Left lung (tissue), 10 donors: Measurements from ENCODE around the gene ZNF276. TPM values are rescaled to one million over a fixed set of nuclear protein-coding genes. Genes with fewer than 3 reads are reported as not detected.
A peak's percentile ranks its signal among the peaks of the same experiment; 100 is the strongest.

Source experiments
- ATAC-seq: fragments of 200-7000 bp; cut with Tn5 transposase; one replicate; pipeline ENCODE4 v1.9.1; 2020; ENCODE audit warnings: moderate library complexity
- DNase-seq, 4 donors: peaks; one replicate each; pipeline ENCODE4 v3.0.0-alpha.2; 2013 to 2020
- H3K27ac ChIP-seq, 2 donors: fragments of 200-600 bp; sonication (generic) in 1 of 2; one replicate each; pipeline versions ENCODE4 v1.5.0 to v1.8.0; 2020 to 2021
- H3K27me3 ChIP-seq, 2 donors: fragments of 200-600 bp; sonication (generic) in 1 of 2; one replicate each; pipeline versions ENCODE4 v1.5.0 to v1.8.0; 2020 to 2021
- H3K36me3 ChIP-seq, 2 donors: fragments of 200-600 bp; sonication (generic) in 1 of 2; one replicate each; pipeline versions ENCODE4 v1.5.0 to v1.8.0; 2020 to 2021
- H3K4me1 ChIP-seq, 2 donors: fragments of 200-600 bp; one replicate each; pipeline ENCODE4 v1.8.0; 2021
- H3K4me3 ChIP-seq, 2 donors: fragments of 200-600 bp; sonication (generic) in 1 of 2; one replicate each; pipeline versions ENCODE4 v1.5.0 to v1.8.0; 2020 to 2021; ENCODE audit warnings: mild to moderate bottlenecking in 1 of 2
- H3K9me3 ChIP-seq, 2 donors: fragments of 200-600 bp; sonication (generic) in 1 of 2; one replicate each; pipeline versions ENCODE4 v1.5.0 to v1.8.0; 2020 to 2021
- intact Hi-C, 2 donors: fragments of 100-400 bp; cut with DNase I; formaldehyde crosslinking; loops; one replicate each; pipeline versions ENCODE4 v1.11.2 to v1.14.2; 2022
- polyA plus RNA-seq, 6 donors: library from polyadenylated mRNA; unstranded; fragments of 120-200 nt; gene quantifications; one replicate each; pipeline ENCODE4 v1.2.1, GENCODE V29; 2013; ENCODE audit not compliant: insufficient read length in 6 of 6
- total RNA-seq, 2 donors: library from RNA; stranded (reverse); fragmentation: NEBNext Ultra II Directional; extraction: Animal tissue kit (Norgen Biotek cat#: 25700); gene quantifications; one replicate each; pipeline ENCODE4 v1.2.1, GENCODE V29; 2021
- TF ChIP-seq, protein P1 (sequence below), 2 donors: fragments of 200-600 bp; sonication (generic) in 1 of 2; IDR thresholded peaks; one replicate each; pipeline versions ENCODE4 v1.5.0 to v1.8.0; 2021; ENCODE audit warnings: antibody characterized with exemption in 2 of 2
- donor health status: DM: no; HTN: yes; CAD: no.
- donor health status: DM: no; HTN: no; CAD: no.

The ZNF276 gene
- total and polyA plus RNA-seq, 8 donors, result 22.1 to 45.2 (median 32.7) TPM

DNA sequence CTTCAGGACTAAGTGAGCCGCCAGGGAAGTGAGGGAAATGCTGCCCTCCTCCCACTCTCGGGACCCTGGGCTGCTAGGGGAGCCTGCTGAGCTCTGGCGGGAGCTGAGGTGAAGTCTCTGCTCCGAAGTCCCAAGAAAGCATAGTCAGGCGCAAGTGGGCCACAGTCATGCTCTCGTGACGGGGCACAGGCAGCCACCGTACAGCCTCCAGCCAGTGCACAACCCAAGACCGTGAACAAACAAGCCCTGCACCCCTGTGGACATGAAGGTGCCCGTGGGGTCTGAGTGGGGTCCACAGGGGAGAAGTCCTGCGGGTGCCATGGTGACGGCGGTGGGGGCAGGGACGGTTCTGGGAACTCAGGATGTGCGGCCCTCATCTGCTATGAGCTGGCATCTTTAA, 24.7 kb downstream of the ZNF276 start:
- intact Hi-C loops, result loop anchor here in 1 of 2 donors (10.0 kb wide), 1 partner anchor 61 kb away; the partner anchor contains the start of gene CDK10
- peaks cover 0 to 73% of the 10 kb centered on the region in 2 donors for H3K36me3 ChIP-seq
- ATAC-seq, result no peak

GRCh38 chr16:89748076-89748475, 26.7 kb downstream of the ZNF276 start:
- H3K9me3 ChIP-seq, result no peaks in the 10 kb centered on the region
- H3K4me3 ChIP-seq, result no peak overlapping the region
- H3K4me1 ChIP-seq, result peaks cover 0 to 12% of the 10 kb centered on the region in 2 donors
- no peak for DNase-seq
- intact Hi-C loops, result loop anchor here in 1 of 2 donors (10.0 kb wide), 1 partner anchor 63 kb away; the partner anchor contains the start of gene CDK10
- TF ChIP-seq, protein P1, sequence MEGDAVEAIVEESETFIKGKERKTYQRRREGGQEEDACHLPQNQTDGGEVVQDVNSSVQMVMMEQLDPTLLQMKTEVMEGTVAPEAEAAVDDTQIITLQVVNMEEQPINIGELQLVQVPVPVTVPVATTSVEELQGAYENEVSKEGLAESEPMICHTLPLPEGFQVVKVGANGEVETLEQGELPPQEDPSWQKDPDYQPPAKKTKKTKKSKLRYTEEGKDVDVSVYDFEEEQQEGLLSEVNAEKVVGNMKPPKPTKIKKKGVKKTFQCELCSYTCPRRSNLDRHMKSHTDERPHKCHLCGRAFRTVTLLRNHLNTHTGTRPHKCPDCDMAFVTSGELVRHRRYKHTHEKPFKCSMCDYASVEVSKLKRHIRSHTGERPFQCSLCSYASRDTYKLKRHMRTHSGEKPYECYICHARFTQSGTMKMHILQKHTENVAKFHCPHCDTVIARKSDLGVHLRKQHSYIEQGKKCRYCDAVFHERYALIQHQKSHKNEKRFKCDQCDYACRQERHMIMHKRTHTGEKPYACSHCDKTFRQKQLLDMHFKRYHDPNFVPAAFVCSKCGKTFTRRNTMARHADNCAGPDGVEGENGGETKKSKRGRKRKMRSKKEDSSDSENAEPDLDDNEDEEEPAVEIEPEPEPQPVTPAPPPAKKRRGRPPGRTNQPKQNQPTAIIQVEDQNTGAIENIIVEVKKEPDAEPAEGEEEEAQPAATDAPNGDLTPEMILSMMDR (IDR thresholded peaks at IDR 0.05), result no peak
- H3K27ac ChIP-seq, result no peak overlapping the region
- no peaks in the 10 kb centered on the region for H3K27me3 ChIP-seq
- no peak for ATAC-seq
- peaks cover 0 to 67% of the 10 kb centered on the region in 2 donors for H3K36me3 ChIP-seq

More for the DNA sequence above, 24.7 kb downstream of the ZNF276 start:
- TF ChIP-seq, protein P1 (IDR thresholded peaks at IDR 0.05), result no peak
- Histone ChIP-seq H3K27ac (no peak overlapping the region), H3K9me3 (no peaks in the 10 kb centered on the region), H3K4me3 (no peak overlapping the region), H3K4me1 (peaks cover 0 to 12% of the 10 kb centered on the region in 2 donors), H3K27me3 (no peaks in the 10 kb centered on the region)
- no peak for DNase-seq

DNA sequence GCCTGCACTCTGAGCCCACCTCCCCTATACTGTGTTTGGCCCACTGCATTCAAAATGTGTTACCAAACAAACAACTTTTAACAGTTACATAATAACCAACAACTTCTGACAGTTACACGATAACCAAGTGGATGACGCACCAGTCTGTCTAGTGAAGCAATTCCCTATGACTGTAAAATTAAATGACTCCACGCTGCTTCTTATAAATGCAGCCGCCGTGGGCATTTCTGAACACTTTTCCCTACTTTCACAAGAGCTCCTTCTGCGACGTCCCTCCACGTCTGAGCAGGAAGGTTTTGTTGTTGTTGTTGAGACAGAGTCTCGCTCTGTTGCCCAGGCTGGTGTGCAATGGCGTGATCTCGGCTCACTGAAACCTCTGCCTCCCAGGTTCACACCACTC, 27.6 kb downstream of the ZNF276 start:
- Histone ChIP-seq H3K27me3 (no peaks in the 10 kb centered on the region), H3K27ac (peak overlapping the region in 1 of 2 donors; percentile 55), H3K4me3 (no peak overlapping the region), H3K9me3 (no peaks in the 10 kb centered on the region), H3K36me3 (peaks cover 0 to 62% of the 10 kb centered on the region in 2 donors), H3K4me1 (peaks cover 0 to 12% of the 10 kb centered on the region in 2 donors)
- no peak for DNase-seq
- intact Hi-C loops, result loop anchor here in 1 of 2 donors (10.0 kb wide), 1 partner anchor 64 kb away; the partner anchor contains the start of gene CDK10
- TF ChIP-seq, protein P1 (IDR thresholded peaks at IDR 0.05), result no peak
- no peak for ATAC-seq

DNA sequence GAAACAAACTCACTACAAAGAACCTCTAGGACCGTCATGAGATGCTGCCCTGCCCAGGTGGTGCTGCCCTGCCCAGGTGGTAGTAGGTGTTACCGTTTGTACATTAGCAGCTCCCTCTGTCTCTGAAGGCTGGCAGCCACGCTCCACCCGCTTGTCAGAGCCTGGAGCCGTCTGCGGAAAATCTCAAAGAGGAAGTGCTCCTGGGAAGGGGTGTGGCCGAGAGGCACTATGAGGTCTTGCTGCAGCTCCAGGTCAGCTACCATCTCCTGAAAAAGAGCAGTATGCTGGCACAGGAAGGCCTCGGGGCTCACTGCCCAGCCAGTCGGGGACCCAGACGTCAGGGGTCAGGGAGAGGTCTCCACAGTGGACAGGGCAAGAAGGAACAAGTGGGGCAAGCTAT, 28.3 kb downstream of the ZNF276 start:
- Histone ChIP-seq H3K27me3 (no peaks in the 10 kb centered on the region), H3K4me1 (peaks cover 0 to 12% of the 10 kb centered on the region in 2 donors), H3K27ac (peak overlapping the region in 1 of 2 donors; percentile 55), H3K9me3 (no peaks in the 10 kb centered on the region), H3K4me3 (no peak overlapping the region), H3K36me3 (peaks cover 0 to 55% of the 10 kb centered on the region in 2 donors)
- intact Hi-C loops, result loop anchor here in 1 of 2 donors (10.0 kb wide), 2 partner anchors 65 to 115 kb away; partner anchors contain the start of gene CDK10
- ATAC-seq, result peak; percentile 82
- peak in 2 of 4 donors; percentile 65 to 83 for DNase-seq
- TF ChIP-seq, protein P1 (IDR thresholded peaks at IDR 0.05), result no peak

GRCh38 chr16:89759746-89760340, 38.5 kb downstream of the ZNF276 start:
- Histone ChIP-seq H3K27me3 (no peaks in the 10 kb centered on the region), H3K4me1 (peaks cover 5 to 35% of the 10 kb centered on the region in 2 donors), H3K4me3 (no peak overlapping the region), H3K9me3 (no peaks in the 10 kb centered on the region), H3K36me3 (peaks cover 0 to 40% of the 10 kb centered on the region in 2 donors), H3K27ac (no peak overlapping the region)
- ATAC-seq, result no peak
- TF ChIP-seq, protein P1 (IDR thresholded peaks at IDR 0.05), result no peak
- DNase-seq, result no peak
- intact Hi-C loops, result loop anchor here in 1 of 2 donors (10.0 kb wide), 1 partner anchor 105 kb away; no protein-coding TSS in a partner anchor
